H9 (cell line): ENCODE measurements around the gene SOBP. TPM values are rescaled to one million over a fixed set of nuclear protein-coding genes. Genes with fewer than 3 reads are reported as not detected.

Source experiments
- DNase-seq: peaks from one replicate; pipeline ENCODE4 v3.0.0-alpha.2; 2017
- H2AFZ ChIP-seq: one replicate; pipeline ENCODE4 v1.6.1; 2013; ENCODE audit warnings: mild to moderate bottlenecking, low read length, control low read depth, moderate library complexity
- H2AK5ac ChIP-seq: 2 replicates; pipeline ENCODE4 v1.6.1; 2013; ENCODE audit warnings: low read length, control low read depth, mixed read lengths; ENCODE audit not compliant: insufficient read length
- H2BK120ac ChIP-seq: one replicate; pipeline ENCODE4 v1.6.1; 2013; ENCODE audit warnings: low read depth, mild to moderate bottlenecking, low read length, control low read depth, inconsistent platforms; ENCODE audit not compliant: poor library complexity, severe bottlenecking
- H2BK12ac ChIP-seq: 2 replicates; pipeline ENCODE4 v1.6.1; 2013; ENCODE audit warnings: low read length, control low read depth, mixed read lengths, low read depth; ENCODE audit not compliant: insufficient read length
- H2BK15ac ChIP-seq: 2 replicates; pipeline ENCODE4 v1.6.1; 2013; ENCODE audit warnings: low read depth, low read length, control low read depth
- H2BK20ac ChIP-seq: one replicate; pipeline ENCODE4 v1.6.1; 2013; ENCODE audit warnings: low read depth, mild to moderate bottlenecking, low read length, control low read depth, inconsistent platforms; ENCODE audit not compliant: poor library complexity, severe bottlenecking
- H2BK5ac ChIP-seq: 2 replicates; pipeline ENCODE4 v1.6.1; 2013; ENCODE audit warnings: low read length, control low read depth, mixed read lengths; ENCODE audit not compliant: insufficient read length
- H3K14ac ChIP-seq: 2 replicates; pipeline ENCODE4 v1.6.1; 2013; ENCODE audit warnings: low read length, control low read depth; ENCODE audit not compliant: insufficient read depth
- H3K18ac ChIP-seq: 2 replicates; pipeline ENCODE4 v1.6.1; 2013; ENCODE audit warnings: low read depth, mild to moderate bottlenecking, mixed read lengths, low read length, control low read depth; ENCODE audit not compliant: insufficient read length
- H3K23ac ChIP-seq: 2 replicates; pipeline ENCODE4 v1.6.1; 2013; ENCODE audit warnings: low read length, control low read depth, mixed read lengths, low read depth; ENCODE audit not compliant: insufficient read length
- H3K23me2 ChIP-seq: 2 replicates; pipeline ENCODE4 v1.6.1; 2013; ENCODE audit warnings: low read depth, mild to moderate bottlenecking, mixed read lengths, low read length, control low read depth; ENCODE audit not compliant: insufficient read length, poor library complexity, severe bottlenecking
- H3K27ac ChIP-seq: 2 replicates; pipeline ENCODE4 v1.5.1; 2013; ENCODE audit warnings: low read length, control low read depth, mixed read lengths, low read depth; ENCODE audit not compliant: insufficient read length
- H3K27me3 ChIP-seq: 2 replicates; pipeline ENCODE4 v1.6.1; 2013; ENCODE audit warnings: low read length, control low read depth, inconsistent platforms; ENCODE audit not compliant: insufficient read depth
- H3K4ac ChIP-seq: 2 replicates; pipeline ENCODE4 v1.6.1; 2013; ENCODE audit warnings: low read depth, mild to moderate bottlenecking, control low read depth, inconsistent platforms, low read length, moderate library complexity
- H3K4me1 ChIP-seq: 2 replicates; pipeline ENCODE4 v1.6.1; 2013; ENCODE audit warnings: low read length, control low read depth, inconsistent platforms; ENCODE audit not compliant: insufficient read depth
- H3K4me2 ChIP-seq: 2 replicates; pipeline ENCODE4 v1.6.1; 2013; ENCODE audit warnings: low read length, control low read depth, mixed read lengths; ENCODE audit not compliant: insufficient read length, insufficient read depth
- H3K56ac ChIP-seq: 2 replicates; pipeline ENCODE4 v1.6.1; 2013; ENCODE audit warnings: low read depth, mild to moderate bottlenecking, mixed read lengths, low read length, control low read depth; ENCODE audit not compliant: insufficient read length
- H3K79me1 ChIP-seq: 2 replicates; pipeline ENCODE4 v1.6.1; 2013; ENCODE audit warnings: low read depth, mild to moderate bottlenecking, moderate library complexity, low read length, control low read depth, inconsistent platforms; ENCODE audit not compliant: insufficient read depth, poor library complexity, severe bottlenecking
- H3K79me2 ChIP-seq: 2 replicates; pipeline ENCODE4 v1.6.1; 2013; ENCODE audit warnings: low read length, control low read depth, inconsistent platforms; ENCODE audit not compliant: insufficient read depth
- H3K9ac ChIP-seq: 2 replicates; pipeline ENCODE4 v1.6.1; 2013; ENCODE audit warnings: low read length, control low read depth, mixed read lengths; ENCODE audit not compliant: insufficient read length; ENCODE audit errors: extremely low read depth
- H3K9me3 ChIP-seq: one replicate; pipeline ENCODE4 v1.6.1; 2013; ENCODE audit warnings: low read depth, low read length, inconsistent platforms; ENCODE audit not compliant: control insufficient read depth
- H3T11ph ChIP-seq: one replicate; pipeline ENCODE4 v1.6.1; 2013; ENCODE audit warnings: mild to moderate bottlenecking, low read length, control low read depth, inconsistent platforms
- H4K20me1 ChIP-seq: one replicate; pipeline ENCODE4 v1.6.1; 2013; ENCODE audit not compliant: control insufficient read depth, insufficient read length, insufficient read depth
- H4K5ac ChIP-seq: 2 replicates; pipeline ENCODE4 v1.6.1; 2013; ENCODE audit warnings: low read depth, mild to moderate bottlenecking, mixed read lengths, low read length, control low read depth; ENCODE audit not compliant: insufficient read length
- H4K8ac ChIP-seq: replicated peaks from 2 replicates; pipeline ENCODE4 v1.6.1; 2013; ENCODE audit warnings: low read length, control low read depth, mixed read lengths, low read depth; ENCODE audit not compliant: insufficient read length
- H4K91ac ChIP-seq: 2 replicates; pipeline ENCODE4 v1.6.1; 2013; ENCODE audit warnings: low read depth, mild to moderate bottlenecking, moderate library complexity, mixed read lengths, low read length, control low read depth; ENCODE audit not compliant: insufficient read length
- H3K27ac Mint-ChIP-seq, 3 experiments: 2 replicates in 2 of 3; 3 replicates in 1 of 3; pipeline ENCODE4 v1.8.0; 2020 to 2021; ENCODE audit warnings: mixed read lengths in 3 of 3, mild to moderate bottlenecking in 1 of 3, moderate library complexity in 1 of 3
- H3K27me3 Mint-ChIP-seq: 2 replicates; pipeline ENCODE4 v1.8.0; 2021; ENCODE audit warnings: low read depth, mild to moderate bottlenecking, moderate library complexity, mixed read lengths
- H3K36me3 Mint-ChIP-seq, 3 experiments: 2 replicates in 2 of 3; 3 replicates in 1 of 3; pipeline ENCODE4 v1.8.0; 2020 to 2021; ENCODE audit warnings: low read depth in 3 of 3, mixed read lengths in 3 of 3; ENCODE audit not compliant: insufficient read depth in 1 of 3
- H3K4me1 Mint-ChIP-seq, 2 experiments: 2 replicates each; pipeline ENCODE4 v1.8.0; 2020; ENCODE audit warnings: mixed read lengths in 2 of 2
- H3K4me3 Mint-ChIP-seq, 2 experiments: 2 replicates in 1 of 2; 3 replicates in 1 of 2; pipeline ENCODE4 v1.8.0; 2020 to 2021; ENCODE audit warnings: mild to moderate bottlenecking in 2 of 2, mixed read lengths in 2 of 2, moderate library complexity in 1 of 2
- H3K9me3 Mint-ChIP-seq, 2 experiments: 2 replicates in 1 of 2; 3 replicates in 1 of 2; pipeline ENCODE4 v1.8.0; 2020; ENCODE audit warnings: mild to moderate bottlenecking in 2 of 2, mixed read lengths in 2 of 2, moderate library complexity in 1 of 2
- CTCF ChIP-seq: fragments of 200-600 bp; sonication (generic); conservative IDR thresholded peaks from 3 replicates; pipeline ENCODE4 v1.8.0; 2021; ENCODE audit warnings: antibody characterized with exemption, mild to moderate bottlenecking
- whole genome bisulfite sequencing: extraction: QIAGEN DNeasy Blood & Tissue Kit; methylation state at CpG from one replicate; pipeline ENCODE4 v1.1.7; 2013; ENCODE audit warnings: missing lambda C conversion rate, low lambda C conversion rate, mixed read lengths; ENCODE audit not compliant: insufficient read length; ENCODE audit errors: extremely low coverage; 5-methylcytosine and 5-hydroxymethylcytosine counted together
- total RNA-seq: library from RNA; stranded (reverse); gene quantifications from 2 replicates; pipeline ENCODE4 v1.2.1, GENCODE V29; 2021

SOBP gene
- total RNA-seq, 1 experiment from 2014 or later, result 4.3 TPM

DNA sequence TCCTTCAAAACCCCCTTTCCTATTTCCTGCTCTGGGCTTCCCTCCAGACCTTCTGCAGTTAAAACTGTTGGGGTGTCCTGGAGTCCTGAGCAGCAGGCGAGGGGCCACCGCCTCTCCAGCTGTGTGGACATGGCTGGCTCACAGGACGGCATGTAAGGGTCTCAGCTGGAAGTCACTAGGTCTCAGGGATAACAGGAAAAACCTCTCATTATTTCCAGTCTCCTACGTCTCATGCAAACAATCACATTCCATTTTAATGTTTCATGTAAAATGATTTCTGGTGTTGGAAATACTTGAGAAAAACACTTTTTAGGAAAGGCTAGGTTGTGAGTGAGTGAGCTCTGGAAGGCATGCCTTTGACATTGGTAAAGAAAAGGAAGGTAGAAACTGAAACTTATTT, 175.5 kb downstream of the SOBP start:
- no peak overlapping the region for H2BK5ac ChIP-seq
- no peak overlapping the region for H3K27ac ChIP-seq
- H3K79me2 ChIP-seq, result no peaks in the 10 kb centered on the region
- H4K8ac ChIP-seq, result no peak overlapping the region
- no peak overlapping the region for H2BK12ac ChIP-seq
- TF ChIP-seq CTCF, result no peak
- no peaks in the 10 kb centered on the region for H3K9me3 Mint-ChIP-seq
- no peak overlapping the region for H3K18ac ChIP-seq
- no peak overlapping the region for H2AFZ ChIP-seq
- no peak for DNase-seq
- H3K4ac ChIP-seq, result no peak overlapping the region
- H3K27me3 ChIP-seq, result no peaks in the 10 kb centered on the region
- no peak overlapping the region for H3K23ac ChIP-seq
- H3K9ac ChIP-seq, result no peak overlapping the region
- peaks cover 7% of the 10 kb centered on the region for H3K4me1 ChIP-seq
- H2BK20ac ChIP-seq, result no peak overlapping the region
- no peak overlapping the region; the same call in 1 of the 2 replicates for H3K14ac ChIP-seq
- H3K9me3 ChIP-seq, result no peaks in the 10 kb centered on the region
- no peaks in the 10 kb centered on the region for H3K36me3 Mint-ChIP-seq
- no peak overlapping the region for H3K56ac ChIP-seq
- no peak overlapping the region for H2AK5ac ChIP-seq
- no peak overlapping the region for H2BK15ac ChIP-seq
- H3K4me2 ChIP-seq, result no peak overlapping the region
- H4K91ac ChIP-seq, result no peak overlapping the region
- no peak overlapping the region for H4K5ac ChIP-seq
- peaks cover 6% of the 10 kb centered on the region for H3K27me3 Mint-ChIP-seq
- H3K79me1 ChIP-seq, result no peaks in the 10 kb centered on the region
- no peaks in the 10 kb centered on the region for H3K23me2 ChIP-seq
- no peaks in the 10 kb centered on the region for H4K20me1 ChIP-seq
- no CpG with 5 or more reads among the region's 4 CpGs for WGBS
- 0 out of 5 replicates have a peak overlapping the region, but pooled peaks of 1 of the 2 experiments have one; percentile 13 for H3K4me3 Mint-ChIP-seq
- no peak overlapping the region for H3K27ac Mint-ChIP-seq
- no peak overlapping the region for H3T11ph ChIP-seq
- peaks cover 38 to 44% of the 10 kb centered on the region in 2 experiments for H3K4me1 Mint-ChIP-seq
- H2BK120ac ChIP-seq, result no peak overlapping the region
